ENCODE data around the gene AKT3.

AKT3 gene

GRCh38 chr1:243547891-243548290, 302.2 kb downstream of the AKT3 start:
- DNase-seq (ENCODE audit: low read depth), result no peak
- H3K4me3 ChIP-seq (ENCODE audit: control insufficient read depth, low read depth, low read length), result no peak overlapping the region
- TF ChIP-seq, protein P1, sequence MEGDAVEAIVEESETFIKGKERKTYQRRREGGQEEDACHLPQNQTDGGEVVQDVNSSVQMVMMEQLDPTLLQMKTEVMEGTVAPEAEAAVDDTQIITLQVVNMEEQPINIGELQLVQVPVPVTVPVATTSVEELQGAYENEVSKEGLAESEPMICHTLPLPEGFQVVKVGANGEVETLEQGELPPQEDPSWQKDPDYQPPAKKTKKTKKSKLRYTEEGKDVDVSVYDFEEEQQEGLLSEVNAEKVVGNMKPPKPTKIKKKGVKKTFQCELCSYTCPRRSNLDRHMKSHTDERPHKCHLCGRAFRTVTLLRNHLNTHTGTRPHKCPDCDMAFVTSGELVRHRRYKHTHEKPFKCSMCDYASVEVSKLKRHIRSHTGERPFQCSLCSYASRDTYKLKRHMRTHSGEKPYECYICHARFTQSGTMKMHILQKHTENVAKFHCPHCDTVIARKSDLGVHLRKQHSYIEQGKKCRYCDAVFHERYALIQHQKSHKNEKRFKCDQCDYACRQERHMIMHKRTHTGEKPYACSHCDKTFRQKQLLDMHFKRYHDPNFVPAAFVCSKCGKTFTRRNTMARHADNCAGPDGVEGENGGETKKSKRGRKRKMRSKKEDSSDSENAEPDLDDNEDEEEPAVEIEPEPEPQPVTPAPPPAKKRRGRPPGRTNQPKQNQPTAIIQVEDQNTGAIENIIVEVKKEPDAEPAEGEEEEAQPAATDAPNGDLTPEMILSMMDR (IDR thresholded peaks at IDR 0.05; ENCODE audit: control insufficient read depth, insufficient read depth, low read depth, low read length, missing control alignments), result no peak

GRCh38 chr1:243546457-243546856, 303.6 kb downstream of the AKT3 start:
- no peak for DNase-seq (ENCODE audit: low read depth)
- TF ChIP-seq, protein P1 (IDR thresholded peaks at IDR 0.05; ENCODE audit: control insufficient read depth, insufficient read depth, low read depth, low read length, missing control alignments), result no peak
- H3K4me3 ChIP-seq (ENCODE audit: control insufficient read depth, low read depth, low read length), result no peak overlapping the region

- TF ChIP-seq, protein P1 (IDR thresholded peaks at IDR 0.05; ENCODE audit: control insufficient read depth, insufficient read depth, low read depth, low read length, missing control alignments), result no peak
- no peak overlapping the region for H3K4me3 ChIP-seq (ENCODE audit: control insufficient read depth, low read depth, low read length)
- DNase-seq (ENCODE audit: low read depth), result no peak
These were observed 306.5 kb downstream of the AKT3 start for GRCh38 chr1:243543501-243543900.

DNA sequence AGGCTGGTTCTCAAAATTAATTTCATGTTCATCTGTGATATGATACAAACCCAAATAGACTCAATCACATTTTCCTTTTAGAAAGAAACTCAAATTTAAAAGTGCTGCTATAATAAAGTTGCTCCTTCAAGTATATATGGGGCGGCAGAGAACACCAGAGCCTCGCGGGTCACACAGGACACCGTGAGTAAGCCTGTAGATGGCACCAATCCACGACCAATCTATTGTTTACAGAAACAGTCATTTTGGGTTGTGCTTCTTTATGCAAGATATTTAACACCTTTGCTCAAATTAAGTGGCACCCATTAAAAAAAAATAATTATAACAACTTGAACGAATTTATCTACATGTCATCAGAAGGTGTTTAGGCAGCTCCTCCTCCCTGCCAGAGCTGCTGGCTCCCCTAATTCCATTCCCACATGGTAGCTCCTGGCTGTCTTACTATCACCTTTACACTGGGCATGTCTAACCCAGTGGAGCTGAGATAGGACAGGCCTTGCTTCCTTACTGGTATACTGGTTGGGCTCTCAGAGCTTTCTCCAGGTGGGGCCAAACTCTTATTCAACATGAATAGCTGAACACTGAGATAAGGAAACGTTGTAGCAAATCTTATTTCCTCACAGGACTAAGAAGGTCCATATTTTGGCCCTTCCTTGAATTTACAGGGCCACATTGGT, 307.2 kb downstream of the AKT3 start:
- no peak overlapping the region for H3K4me3 ChIP-seq (ENCODE audit: control insufficient read depth, low read depth, low read length)
- DNase-seq (ENCODE audit: low read depth), result no peak
- TF ChIP-seq, protein P1 (IDR thresholded peaks at IDR 0.05; ENCODE audit: control insufficient read depth, insufficient read depth, low read depth, low read length, missing control alignments), result no peak

GRCh38 chr1:243539636-243540035, 310.4 kb downstream of the AKT3 start:
- TF ChIP-seq, protein P1 (IDR thresholded peaks at IDR 0.05; ENCODE audit: control insufficient read depth, insufficient read depth, low read depth, low read length, missing control alignments), result no peak

DNA sequence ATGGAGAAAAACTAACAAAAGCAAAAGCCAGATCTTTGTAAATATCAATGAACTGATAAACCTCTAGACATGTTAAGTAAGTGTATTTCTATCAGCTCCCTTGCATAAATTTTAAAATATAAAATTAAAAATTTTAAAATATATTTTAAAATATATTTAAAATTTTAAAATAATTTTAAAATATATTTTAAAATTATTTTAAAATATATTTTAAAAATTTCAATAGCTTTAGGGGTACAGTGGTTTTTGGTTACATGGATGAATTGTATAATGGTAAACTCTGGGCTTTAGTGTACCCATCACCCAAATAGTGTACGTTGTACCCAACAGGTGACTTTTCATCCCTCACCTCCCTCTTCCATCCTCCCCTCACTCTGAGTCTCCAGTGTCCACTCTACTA, 315.0 kb downstream of the AKT3 start:
- no peak overlapping the region for H3K4me3 ChIP-seq (ENCODE audit: control insufficient read depth, low read depth, low read length)
- TF ChIP-seq, protein P1 (IDR thresholded peaks at IDR 0.05; ENCODE audit: control insufficient read depth, insufficient read depth, low read depth, low read length, missing control alignments), result no peak
- no peak for DNase-seq (ENCODE audit: low read depth)

More at GRCh38 chr1:243539636-243540035, 310.4 kb downstream of the AKT3 start:
- H3K4me3 ChIP-seq (ENCODE audit: control insufficient read depth, low read depth, low read length), result no peak overlapping the region
- no peak for DNase-seq (ENCODE audit: low read depth)

All from AG09309 (cell line).